ENCODE results near the gene MMP24OS.

The MMP24OS gene

DNA sequence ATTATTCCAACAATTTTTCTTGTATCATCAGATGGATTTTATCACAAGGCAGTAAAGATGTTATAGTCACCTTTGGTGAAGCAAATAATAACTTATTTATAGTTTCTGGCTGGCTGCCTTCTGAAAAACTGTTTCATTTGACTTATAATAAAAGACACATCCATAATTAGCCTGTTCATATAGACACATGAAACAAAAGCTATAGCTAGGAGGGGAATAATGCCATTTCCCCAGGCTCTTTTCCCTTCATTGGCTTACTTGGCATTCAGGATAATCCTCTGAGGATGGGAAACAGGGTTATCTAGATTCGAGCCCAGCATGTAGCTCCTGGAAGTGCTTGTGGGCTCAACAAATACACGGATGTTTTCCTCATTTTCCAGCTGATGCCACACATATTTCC, 33.9 kb downstream of the MMP24OS start:
- no peak for DNase-seq

DNA sequence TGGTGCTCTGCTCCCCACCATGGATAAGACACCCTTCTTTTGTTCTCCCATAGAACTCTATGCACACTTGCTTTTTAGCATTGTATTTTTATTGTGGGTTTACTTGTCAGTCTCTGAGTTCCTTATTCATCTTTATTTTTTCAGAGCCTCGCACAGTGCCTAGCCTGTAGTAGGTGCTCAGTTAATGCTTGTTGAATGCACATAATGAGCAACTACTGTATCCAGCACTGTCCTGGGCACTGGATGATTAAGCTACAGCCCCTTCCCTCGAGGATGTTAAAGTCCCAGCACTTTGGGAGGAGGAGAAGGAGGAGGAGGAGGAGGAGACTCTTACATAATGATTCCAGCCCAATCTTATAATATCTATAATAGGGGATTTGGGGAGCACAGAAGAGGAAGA, 34.6 kb downstream of the MMP24OS start:
- DNase-seq: no peak

DNA sequence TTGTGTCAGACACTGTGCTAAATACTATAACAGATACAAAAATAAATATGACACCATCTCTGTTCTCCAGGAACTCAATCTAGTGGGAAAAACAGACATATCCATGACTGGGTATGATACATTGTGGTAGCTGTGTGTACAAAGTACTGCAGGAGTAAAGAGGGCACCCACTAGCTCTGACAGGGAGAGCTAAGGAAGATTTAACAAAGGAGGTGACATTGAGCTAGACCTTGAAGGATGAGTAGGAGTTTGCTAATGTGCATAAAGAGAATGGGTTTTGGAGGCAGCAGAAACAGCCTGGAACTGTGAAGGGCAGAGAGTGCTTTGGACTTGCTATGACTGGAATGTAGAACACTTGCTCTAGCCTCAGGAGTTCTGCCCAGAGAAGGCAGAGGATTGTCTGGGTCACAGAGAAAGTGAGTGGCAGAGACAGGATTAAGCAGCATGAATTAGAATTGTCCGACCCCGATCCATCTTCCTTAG, 37.1 kb downstream of the MMP24OS start:
- no peak for DNase-seq

DNA sequence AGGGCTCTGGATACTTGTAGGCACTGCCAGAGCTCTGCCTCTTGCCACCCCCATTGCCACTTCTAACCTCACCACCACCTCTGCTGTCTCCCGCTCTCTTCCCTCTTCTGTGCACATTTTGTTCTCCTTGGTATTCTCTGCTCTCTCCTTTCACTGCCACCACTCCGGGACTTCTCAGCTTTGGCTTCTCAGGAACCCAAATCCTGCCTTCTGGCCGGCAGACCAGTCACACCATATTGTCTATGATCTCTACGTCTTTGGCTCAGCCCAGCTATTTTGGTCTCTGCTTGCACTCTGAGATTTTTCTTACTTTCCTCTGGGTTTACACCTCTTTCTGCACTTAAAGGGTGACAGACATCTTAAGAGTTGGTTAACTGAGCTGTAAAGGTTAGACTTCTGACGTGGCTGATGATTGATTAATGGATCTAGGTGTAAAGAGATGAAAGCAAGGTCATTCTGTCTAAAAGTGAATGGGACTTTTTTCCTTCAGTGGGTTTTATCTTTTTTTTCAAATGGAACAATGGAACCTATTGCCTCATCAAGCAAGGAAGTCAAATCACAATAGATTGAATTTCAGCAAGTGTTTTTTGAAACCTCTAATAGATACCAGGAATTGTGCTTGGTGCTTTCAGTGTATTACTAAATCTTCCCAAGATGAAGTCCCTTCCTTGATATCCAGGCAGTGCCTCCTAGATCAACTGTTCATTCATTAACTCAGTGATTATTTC, 37.7 kb downstream of the MMP24OS start:
- DNase-seq: no peak

DNA sequence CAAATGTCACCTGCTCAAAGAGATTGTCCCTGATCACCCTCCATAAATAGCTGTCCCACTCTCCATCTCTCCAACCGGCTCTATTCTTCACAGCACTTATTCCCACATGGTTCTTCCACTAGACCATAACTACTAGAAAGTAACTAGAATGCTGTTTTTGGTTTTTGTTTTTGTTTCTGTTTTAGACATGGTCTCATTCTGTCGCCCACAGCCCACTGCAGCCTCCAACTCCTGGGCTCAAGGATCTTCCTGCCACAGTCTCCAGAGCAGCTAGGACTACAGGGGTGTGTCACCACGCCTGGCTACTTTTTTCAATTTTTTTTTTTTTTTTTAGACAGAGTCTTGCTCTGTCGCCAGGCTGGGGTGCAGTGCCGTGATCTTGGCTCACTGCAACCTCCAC, 39.2 kb downstream of the MMP24OS start:
- no peak for DNase-seq

DNA sequence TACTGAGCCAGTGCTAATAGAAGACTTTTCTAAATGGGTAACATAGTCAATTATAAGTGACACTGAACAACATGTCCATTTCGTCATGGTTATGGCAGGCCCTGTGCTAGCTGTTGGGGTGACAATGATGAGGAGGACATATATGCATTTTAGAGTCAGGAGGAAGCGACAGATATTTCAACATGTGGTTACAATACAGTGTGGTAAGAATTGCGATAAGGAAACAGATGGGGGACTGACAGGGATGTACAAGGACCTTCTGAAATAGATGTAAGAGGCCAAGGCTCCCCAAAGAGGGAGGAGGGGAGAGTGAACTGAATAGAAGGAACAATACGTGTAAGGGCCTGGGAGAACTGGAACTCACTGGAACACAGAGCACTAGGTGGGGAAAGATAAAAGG, 39.8 kb downstream of the MMP24OS start:
- no peak for DNase-seq

DNA sequence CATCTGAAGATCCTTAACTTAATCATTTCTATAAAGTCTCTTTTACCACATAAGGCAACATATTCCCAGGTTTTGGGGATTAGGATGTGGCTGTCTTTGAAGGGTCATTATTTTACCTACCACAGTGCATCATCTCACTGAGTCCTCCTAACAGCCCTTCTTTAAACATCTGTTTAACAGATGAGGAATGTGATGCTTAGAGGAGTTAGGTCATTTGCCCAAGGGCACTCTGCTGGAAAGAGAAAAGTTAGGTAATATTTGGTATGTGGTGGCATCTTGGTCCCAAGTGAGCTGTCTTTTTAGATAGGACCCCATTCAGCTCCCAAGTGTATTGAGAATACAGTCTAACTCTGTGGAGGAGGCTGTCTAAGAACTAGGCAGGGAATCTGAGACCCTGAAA, 40.4 kb downstream of the MMP24OS start:
- DNase-seq: no peak

DNA sequence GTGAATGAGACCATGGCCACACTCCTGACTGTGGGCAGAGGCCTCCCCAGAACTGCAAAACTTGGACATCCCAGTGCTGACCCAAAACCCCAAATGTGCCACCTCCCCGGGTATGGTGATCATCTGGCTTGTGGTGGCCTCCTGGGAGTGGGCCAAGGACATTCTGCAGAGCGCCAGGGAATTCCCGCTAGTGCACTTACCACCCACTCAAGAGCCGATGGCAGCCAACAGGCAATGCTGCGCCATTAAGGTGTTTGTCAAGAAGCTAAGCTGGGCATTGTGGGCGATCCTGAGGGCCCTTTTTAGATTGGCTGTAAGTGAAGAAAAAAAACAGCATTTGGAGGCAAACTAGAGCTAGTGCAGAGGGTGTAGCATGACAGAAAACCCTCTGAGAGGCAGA, 42.0 kb downstream of the MMP24OS start:
- DNase-seq: no peak

DNA sequence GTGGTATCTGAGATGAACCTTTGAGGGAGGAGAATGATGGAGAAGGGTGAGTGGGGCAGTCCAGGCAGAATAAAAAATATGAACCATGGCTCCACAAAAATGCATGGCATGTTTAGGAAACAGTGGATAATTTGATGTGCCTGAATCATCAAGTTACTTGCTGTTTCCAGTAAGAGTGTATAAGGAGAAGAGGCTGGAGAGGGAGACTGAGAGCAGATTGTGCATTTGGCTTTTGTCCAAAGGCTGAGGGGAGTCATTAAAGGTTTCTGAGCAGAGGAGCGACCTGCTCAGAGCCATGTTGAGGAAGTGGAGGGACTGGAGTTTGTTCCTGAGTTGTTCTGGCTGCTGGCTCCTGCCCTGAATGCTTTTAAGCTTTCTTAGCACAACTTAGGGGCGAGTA, 45.3 kb downstream of the MMP24OS start:
- no peak for DNase-seq

DNA sequence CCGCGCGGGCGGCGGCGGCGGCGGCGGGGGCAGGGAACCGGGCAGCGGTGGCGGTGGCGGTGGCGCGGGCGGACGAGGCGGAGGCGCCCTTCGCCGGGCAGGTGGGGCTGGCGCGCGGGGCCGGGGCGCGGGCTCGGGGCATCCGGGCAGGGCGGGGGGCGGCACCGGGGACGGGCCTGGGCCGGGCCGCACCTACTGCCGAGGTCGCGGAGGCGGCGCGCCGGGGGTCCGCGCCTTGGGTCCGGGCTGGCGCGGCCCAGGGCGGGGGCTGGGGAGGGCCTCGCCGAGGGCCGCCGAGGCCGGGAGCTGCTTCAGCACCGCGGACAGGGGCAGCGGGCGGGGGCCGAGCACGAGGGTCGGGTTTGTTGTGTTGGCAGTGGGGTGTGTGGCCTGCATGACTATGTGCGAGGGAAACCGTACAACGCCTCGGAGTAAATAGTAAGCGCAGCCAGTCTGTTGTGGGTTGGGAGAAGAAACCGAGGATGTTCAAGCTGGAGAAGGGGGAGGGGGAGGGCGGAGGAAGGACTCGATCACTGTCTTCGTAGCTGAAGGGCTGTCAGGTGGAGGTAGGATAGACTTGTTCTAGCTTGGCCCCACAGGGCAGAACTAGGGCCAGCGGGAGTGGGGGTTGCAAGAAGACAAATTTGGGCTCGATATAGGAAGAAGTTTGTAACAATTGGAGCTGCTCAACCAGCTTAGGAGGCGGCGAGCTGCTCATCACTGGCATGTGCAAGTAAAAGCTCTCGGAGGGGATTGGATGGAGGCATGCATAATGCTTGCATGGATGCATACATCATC, 50.8 kb downstream of the MMP24OS start:
- peak; percentile 15 to 23 for DNase-seq
